Ovary (tissue), 3 donors: Measurements from ENCODE around the gene PNPT1.

Experiments
- CTCF ChIP-seq, 3 donors: fragments of 450-650 bp in 2 of 3; fragments of 200-600 bp in 1 of 3; IDR thresholded peaks; one replicate each; pipeline versions ENCODE4 v1.5.1 to v1.8.0; 2016 to 2022; ENCODE audit warnings: antibody characterized with exemption in 3 of 3, mild to moderate bottlenecking in 1 of 3
- EP300 ChIP-seq: sonication (generic); formaldehyde crosslinking; IDR thresholded peaks from one replicate; pipeline ENCODE4 v1.6.1; 2017; ENCODE audit warnings: antibody characterized with exemption
- POLR2A ChIP-seq: fragments of 450-650 bp; IDR thresholded peaks from one replicate; pipeline ENCODE4 v1.6.1; 2017; ENCODE audit warnings: antibody characterized with exemption, mild to moderate bottlenecking, moderate library complexity
- donor health status: DM: no; HTN: no; CAD: no.

GRCh38 chr2:55729136-55729685, 35.6 kb upstream of the PNPT1 start:
- TF ChIP-seq CTCF (IDR thresholded peaks at IDR 0.05) (no peak), POLR2A (no peak), EP300 (no peak)
